RCC 7860 (cell line): ENCODE measurements around the gene ACAP3.

Experiments used
- DNase-seq: peaks from one replicate; pipeline ENCODE4 v3.0.0-alpha.2; 2015; ENCODE audit warnings: low spot score
- FAIRE-seq: peaks from 2 replicates; lab custom pipeline; 2012; peaks lifted over from hg19 to GRCh38; lab: Jason Lieb, UNC

The ACAP3 gene

GRCh38 chr1:1332031-1332755 is 24.5 kb upstream of the ACAP3 start:
- no peak for FAIRE-seq
- no peak for DNase-seq

DNA sequence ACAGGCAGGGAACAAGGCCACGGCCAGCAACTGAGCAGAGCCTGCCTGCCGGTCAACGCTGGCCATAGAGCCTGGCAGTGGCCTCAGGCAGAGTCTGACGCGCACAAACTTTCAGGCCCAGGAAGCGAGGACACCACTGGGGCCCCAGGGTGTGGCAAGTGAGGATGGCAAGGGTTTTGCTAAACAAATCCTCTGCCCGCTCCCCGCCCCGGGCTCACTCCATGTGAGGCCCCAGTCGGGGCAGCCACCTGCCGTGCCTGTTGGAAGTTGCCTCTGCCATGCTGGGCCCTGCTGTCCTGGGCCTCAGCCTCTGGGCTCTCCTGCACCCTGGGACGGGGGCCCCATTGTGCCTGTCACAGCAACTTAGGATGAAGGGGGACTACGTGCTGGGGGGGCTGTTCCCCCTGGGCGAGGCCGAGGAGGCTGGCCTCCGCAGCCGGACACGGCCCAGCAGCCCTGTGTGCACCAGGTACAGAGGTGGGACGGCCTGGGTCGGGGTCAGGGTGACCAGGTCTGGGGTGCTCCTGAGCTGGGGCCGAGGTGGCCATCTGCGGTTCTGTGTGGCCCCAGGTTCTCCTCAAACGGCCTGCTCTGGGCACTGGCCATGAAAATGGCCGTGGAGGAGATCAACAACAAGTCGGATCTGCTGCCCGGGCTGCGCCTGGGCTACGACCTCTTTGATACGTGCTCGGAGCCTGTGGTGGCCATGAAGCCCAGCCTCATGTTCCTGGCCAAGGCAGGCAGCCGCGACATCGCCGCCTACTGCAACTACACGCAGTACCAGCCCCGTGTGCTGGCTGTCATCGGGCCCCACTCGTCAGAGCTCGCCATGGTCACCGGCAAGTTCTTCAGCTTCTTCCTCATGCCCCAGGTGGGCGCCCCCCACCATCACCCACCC is 23.6 kb upstream of the ACAP3 start, which contains the start of gene TAS1R3:
TSS of gene TAS1R3 (plus strand) at position 213 of the 898 bp plus-strand sequence. CDS start at position 279, 66 bp downstream.
- DNase-seq, result no peak
- no peak for FAIRE-seq

DNA sequence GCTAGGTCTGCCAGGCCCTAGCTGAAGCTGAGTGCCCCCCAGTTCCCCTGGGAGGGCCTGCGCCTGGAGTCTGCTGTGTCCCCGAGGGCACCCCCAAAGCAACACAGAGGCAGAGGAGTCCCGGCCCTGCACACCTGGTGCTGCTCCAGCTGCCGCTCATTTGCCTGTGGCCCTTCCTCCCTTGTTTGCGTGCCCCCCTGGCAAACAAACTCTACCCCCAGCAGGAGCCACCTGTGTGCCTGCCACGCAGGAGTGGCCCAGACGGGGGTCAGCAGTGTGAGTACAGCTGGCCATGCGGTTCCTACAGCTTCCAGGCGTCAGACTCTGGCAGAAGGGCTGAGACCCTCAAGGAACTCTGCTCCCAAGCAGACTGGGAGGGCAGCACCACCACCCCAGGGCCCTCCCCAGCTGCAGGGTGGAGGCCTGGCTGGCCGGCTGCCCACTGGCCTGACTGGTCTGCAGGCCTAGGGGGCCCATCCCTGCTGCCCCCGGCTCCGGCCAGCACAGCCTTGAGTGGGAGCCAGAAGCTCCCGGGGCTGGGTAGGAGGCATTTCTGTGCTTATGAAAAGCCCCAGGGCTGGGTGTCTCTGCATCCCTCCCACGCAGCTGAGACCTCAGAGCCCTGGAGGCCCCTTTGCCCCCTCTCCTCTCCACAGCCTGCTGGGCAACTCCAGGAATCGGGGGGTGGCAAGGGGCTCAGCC is 22.8 kb upstream of the ACAP3 start:
- FAIRE-seq, result no peak
- DNase-seq, result no peak

DNA sequence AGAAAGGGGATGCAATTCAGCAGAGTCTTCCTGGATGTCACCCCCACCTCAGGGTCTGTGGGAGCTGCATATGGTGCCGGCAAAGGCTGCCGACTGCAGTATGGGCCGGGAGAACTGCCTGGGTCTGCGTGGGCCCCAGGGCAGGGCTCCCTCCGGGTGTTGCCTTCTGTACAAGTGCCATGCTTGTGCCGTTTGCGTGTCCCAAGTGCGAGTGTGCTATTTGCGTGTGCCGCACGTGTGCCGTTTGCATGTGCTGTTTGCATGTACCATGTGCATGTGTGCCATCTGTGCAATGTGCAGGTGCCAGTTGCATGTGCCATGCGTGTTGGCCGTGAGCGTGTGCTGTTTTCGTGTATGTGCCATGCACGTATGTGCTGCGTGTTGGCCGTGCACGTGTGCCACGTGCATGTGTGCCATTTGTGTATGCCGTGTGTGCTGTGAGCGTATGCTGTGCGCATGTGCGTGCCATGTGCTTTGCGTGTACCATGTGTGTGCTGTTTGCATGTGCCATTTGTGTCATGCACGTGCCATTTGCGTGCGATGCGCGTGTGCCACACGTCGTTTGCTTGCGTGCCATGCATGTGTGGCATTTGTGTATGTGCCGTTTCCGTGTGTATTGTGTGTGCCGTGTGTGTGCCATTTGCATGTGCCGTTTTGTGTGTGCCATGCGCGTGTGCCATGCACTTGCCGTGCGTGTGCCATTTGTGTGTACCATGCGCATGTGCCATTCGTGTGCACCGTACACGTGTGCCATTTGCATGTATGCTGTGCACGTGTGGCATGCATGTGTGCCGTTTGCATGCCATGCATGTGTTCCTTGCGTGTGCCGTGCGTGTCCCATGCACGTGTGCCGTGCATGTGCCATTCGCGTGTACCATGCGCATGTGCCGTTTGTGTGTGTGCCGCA is 21.8 kb upstream of the ACAP3 start:
- DNase-seq, result no peak
- FAIRE-seq, result no peak

GRCh38 chr1:1328254-1328653 is 20.5 kb upstream of the ACAP3 start:
- FAIRE-seq (no peak), DNase-seq (no peak)

GRCh38 chr1:1327291-1327690 is 19.6 kb upstream of the ACAP3 start:
- FAIRE-seq (no peak), DNase-seq (no peak)

- FAIRE-seq, result no peak
- DNase-seq, result no peak
Observed at GRCh38 chr1:1326075-1326605, 18.4 kb upstream of the ACAP3 start.

GRCh38 chr1:1325288-1326074 is 17.8 kb upstream of the ACAP3 start:
- DNase-seq, result no peak
- no peak for FAIRE-seq

- FAIRE-seq, result no peak
- DNase-seq, result peak; percentile 83
Observed at GRCh38 chr1:1324524-1325287, 17.0 kb upstream of the ACAP3 start, which contains the start of the genes CPTP and INTS11. CPTP (plus strand) TSS chr1:1324802; CDS start chr1:1326911, 2,109 bp downstream. INTS11 (minus strand) TSS chr1:1324660; CDS start chr1:1324608, 52 bp downstream.

- DNase-seq (no peak), FAIRE-seq (no peak)
Observed at GRCh38 chr1:1324084-1324523, 16.4 kb upstream of the ACAP3 start.

GRCh38 chr1:1322952-1323351 is 15.2 kb upstream of the ACAP3 start:
- FAIRE-seq (no peak), DNase-seq (no peak)

DNA sequence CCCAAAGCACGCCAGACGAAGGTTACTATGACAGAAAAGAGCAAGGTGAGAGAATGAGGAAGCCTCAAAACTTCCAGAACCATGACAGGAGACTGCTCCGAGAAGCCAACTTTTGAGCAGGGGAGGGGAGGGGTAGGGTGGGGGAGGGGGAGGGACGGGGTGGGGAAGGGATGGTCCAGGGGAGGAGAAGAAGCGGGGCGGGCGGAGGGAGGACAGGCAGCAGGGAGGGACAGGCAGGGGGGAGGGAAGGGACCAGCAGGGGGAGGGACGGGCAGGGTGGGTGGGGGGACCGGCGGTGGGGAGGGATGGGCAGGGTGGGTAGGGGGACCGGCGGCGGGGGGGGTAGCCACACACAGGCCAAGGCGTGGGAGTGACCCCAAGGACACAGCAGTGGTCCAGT is 14.7 kb upstream of the ACAP3 start:
- DNase-seq, result no peak
- no peak for FAIRE-seq

GRCh38 chr1:1321477-1321876 is 13.7 kb upstream of the ACAP3 start:
- no peak for FAIRE-seq
- DNase-seq, result peak; percentile 34

DNA sequence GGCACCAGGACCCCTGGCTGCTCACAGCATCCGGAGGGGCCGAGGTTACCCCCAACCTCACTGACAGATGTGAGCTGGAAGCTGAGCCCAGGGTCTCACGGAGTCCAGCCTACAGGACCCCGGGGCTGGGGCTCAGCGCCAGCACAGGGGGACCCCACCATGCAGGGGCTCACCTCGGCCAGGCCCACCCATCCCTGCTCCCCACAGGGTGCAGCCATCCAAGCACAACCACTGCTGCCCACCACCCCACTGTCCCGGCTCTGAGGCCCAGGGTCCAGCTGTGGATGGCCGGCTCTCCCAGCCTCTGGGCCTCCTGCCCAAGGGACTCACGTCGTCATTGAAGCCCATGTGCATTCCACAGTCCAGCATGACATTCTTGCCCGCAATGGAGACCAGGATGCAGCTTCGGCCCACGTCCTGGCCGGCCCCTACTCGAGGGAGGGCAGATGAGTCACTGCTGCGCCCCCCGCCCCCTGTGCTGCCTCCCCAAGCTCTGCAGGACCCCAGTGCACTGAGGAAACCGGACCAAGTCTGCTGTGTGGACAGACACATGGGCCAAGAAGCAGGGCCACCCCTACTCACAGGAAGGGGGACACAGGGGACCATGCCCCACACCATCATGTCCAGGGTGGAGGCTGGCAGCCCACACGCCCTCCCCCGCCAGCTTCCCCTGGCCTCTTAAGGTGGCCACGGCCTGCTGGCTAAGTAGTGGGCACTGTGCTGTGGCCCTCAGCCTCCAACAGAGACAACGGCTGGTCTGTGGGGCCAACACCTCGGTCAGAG is 13.1 kb upstream of the ACAP3 start:
- FAIRE-seq (no peak), DNase-seq (no peak)

GRCh38 chr1:1319646-1319941 is 11.9 kb upstream of the ACAP3 start:
- no peak for FAIRE-seq
- no peak for DNase-seq

GRCh38 chr1:1318777-1319645 is 11.3 kb upstream of the ACAP3 start:
- DNase-seq (no peak), FAIRE-seq (no peak)
